Ovary (tissue), 9 donors: ENCODE data around the gene LGALS7B. TPM values are rescaled to one million over a fixed set of nuclear protein-coding genes. Genes with fewer than 3 reads are reported as not detected.
A peak's percentile ranks its signal among the peaks of the same experiment; 100 is the strongest.
"Not testable (repeated sequence)": the region's sequence is repeated elsewhere in the genome, so short reads cannot be mapped to it uniquely, and the experiment has no call there.

ENCODE experiments used
- DNase-seq, 5 donors: peaks; one replicate each; pipeline ENCODE4 v3.0.0-alpha.2; 2019 to 2020
- H3K27ac ChIP-seq, 2 donors: fragments of 200-600 bp; one replicate each; pipeline versions ENCODE4 v1.5.1 to v1.8.0; 2019 to 2022
- H3K27me3 ChIP-seq: fragments of 200-600 bp; one replicate; pipeline ENCODE4 v1.8.0; 2022
- H3K36me3 ChIP-seq: fragments of 200-600 bp; sonication (generic); one replicate; pipeline ENCODE4 v1.5.1; 2019
- H3K4me1 ChIP-seq: one replicate; pipeline ENCODE4 v1.8.1; 2013; ENCODE audit warnings: mild to moderate bottlenecking, moderate library complexity; ENCODE audit not compliant: insufficient read depth
- H3K4me3 ChIP-seq: fragments of 200-600 bp; sonication (generic); one replicate; pipeline ENCODE4 v1.5.1; 2017
- H3K9me3 ChIP-seq, 2 donors: fragments of 200-600 bp in 1 of 2; sonication (generic) in 1 of 2; one replicate each; pipeline versions ENCODE4 v1.5.1 to v1.8.1; 2013 to 2019; ENCODE audit warnings: mild to moderate bottlenecking in 1 of 2, moderate library complexity in 1 of 2
- CTCF ChIP-seq, 3 donors: fragments of 450-650 bp in 2 of 3; fragments of 200-600 bp in 1 of 3; IDR thresholded peaks; one replicate each; pipeline versions ENCODE4 v1.5.1 to v1.8.0; 2016 to 2022; ENCODE audit warnings: antibody characterized with exemption in 3 of 3, mild to moderate bottlenecking in 1 of 3
- EP300 ChIP-seq: sonication (generic); formaldehyde crosslinking; IDR thresholded peaks from one replicate; pipeline ENCODE4 v1.6.1; 2017; ENCODE audit warnings: antibody characterized with exemption
- POLR2A ChIP-seq: fragments of 450-650 bp; IDR thresholded peaks from one replicate; pipeline ENCODE4 v1.6.1; 2017; ENCODE audit warnings: antibody characterized with exemption, mild to moderate bottlenecking, moderate library complexity
- WGBS, 3 donors: extraction: QIAGEN DNeasy Blood & Tissue Kit in 1 of 3; methylation state at CpG; one replicate each; pipeline versions ENCODE4 v1.1.5 to v1.1.7; 2013 to 2017; 5-methylcytosine and 5-hydroxymethylcytosine counted together
- intact Hi-C, 4 donors: fragments of 100-400 bp; cut with DNase I; formaldehyde crosslinking; loops; one replicate each; pipeline versions ENCODE4 v1.11.0 to v1.15.1; 2022 to 2023
- polyA plus RNA-seq, 2 donors: library from polyadenylated mRNA; stranded (reverse); fragments of 200-250 nt in 1 of 2; fragments of 350-450 nt in 1 of 2; fragmentation: Illumina TruSeq in 1 of 2; extraction: RNeasy Lipid Tissue Mini Kit (QIAGEN cat#74804) in 1 of 2; gene quantifications; one replicate each; pipeline ENCODE4 v1.2.3, GENCODE V29; 2013 to 2014
- total RNA-seq, 7 donors: library from RNA; depleted of rRNA in 2 of 7; stranded (reverse); fragments of >200 nt in 2 of 7; fragmentation: NEBNext Ultra II Directional in 3 of 7; extraction: Animal tissue kit (Norgen Biotek cat#: 25700) in 3 of 7; gene quantifications; one replicate each; pipeline versions ENCODE4 v1.1.0 to v1.2.4, GENCODE V29; 2016 to 2023
- donor health status: DM: no; HTN: no; CAD: no; lungs with moderate emphysema.
- donor health status: DM: no; HTN: no; CAD: no.
- donor health status: Bipolar disorder and iron deficiency.
- donor health status: DM: yes; HTN: yes; CAD: no.
- donor health status: DM: no; HTN: no; CAD: no.
- donor health status: DM: yes; HTN: yes; CAD: no.

Gene LGALS7B
- total and polyA plus RNA-seq, 9 donors = not detected

GRCh38 chr19:38744298-38744681 lies 44.7 kb upstream of the LGALS7B start, which contains the start of gene CAPN12:
Gene CAPN12, minus strand, starts transcription at chr19:38744474. Its CDS starts 309 bp downstream, at chr19:38744165.
- TF ChIP-seq EP300 (no peak), CTCF (IDR thresholded peaks at IDR 0.05) (no peak), POLR2A (no peak)
- no peaks in the 10 kb centered on the region for H3K36me3 ChIP-seq
- peaks cover 2% of the 10 kb centered on the region for H3K4me1 ChIP-seq
- no peaks in the 10 kb centered on the region for H3K27me3 ChIP-seq
- no peak within 1 kb of the TSS for H3K27ac ChIP-seq
- H3K9me3 ChIP-seq = no peaks in the 10 kb centered on the region
- intact Hi-C loops = no loop called here
- H3K4me3 ChIP-seq = no peak within 1 kb of the TSS
- no peak for DNase-seq
- WGBS, 3 donors = 71 to 83% (median 78%) methylated on average over 10 of the region's 10 CpGs

GRCh38 chr19:38744874-38745273 lies 44.1 kb upstream of the LGALS7B start:
- Histone ChIP-seq H3K36me3 (no peaks in the 10 kb centered on the region), H3K4me3 (no peak overlapping the region), H3K4me1 (peaks cover 2% of the 10 kb centered on the region), H3K27me3 (no peaks in the 10 kb centered on the region), H3K9me3 (no peaks in the 10 kb centered on the region), H3K27ac (no peak overlapping the region)
- 83 to 88% (median 84%) methylated on average over 6 of the region's 6 CpGs for WGBS, 3 donors
- no peak for TF ChIP-seq CTCF (IDR thresholded peaks at IDR 0.05)
- TF ChIP-seq EP300 = no peak
- no peak for TF ChIP-seq POLR2A
- intact Hi-C loops = no loop called here
- peak in 1 of 5 donors; percentile 11 for DNase-seq

- H3K36me3 ChIP-seq = no peaks in the 10 kb centered on the region
- intact Hi-C loops = no loop called here
- peaks cover 2% of the 10 kb centered on the region for H3K4me1 ChIP-seq
- WGBS, 3 donors = 81 to 84% (median 82%) methylated on average over 7 of the region's 7 CpGs
- H3K27me3 ChIP-seq = no peaks in the 10 kb centered on the region
- no peak overlapping the region for H3K27ac ChIP-seq
- DNase-seq = peak in 1 of 5 donors; percentile 19
- no peak overlapping the region for H3K4me3 ChIP-seq
- H3K9me3 ChIP-seq = no peaks in the 10 kb centered on the region
- TF ChIP-seq CTCF (IDR thresholded peaks at IDR 0.05) = no peak
These were observed 43.7 kb upstream of the LGALS7B start for GRCh38 chr19:38745316-38745715.

- intact Hi-C loops, H3K9me3 ChIP-seq, H3K4me3 ChIP-seq, H3K27me3 ChIP-seq, H3K36me3 ChIP-seq, H3K27ac ChIP-seq, H3K4me1 ChIP-seq, DNase-seq: not testable (repeated sequence)
- WGBS, 3 donors = 69 to 78% (median 76%) methylated on average over 3 of the region's 3 CpGs
These were observed 35.2 kb upstream of the LGALS7B start for GRCh38 chr19:38753783-38754182.

- H3K4me1 ChIP-seq, DNase-seq, H3K9me3 ChIP-seq, H3K27me3 ChIP-seq, H3K36me3 ChIP-seq, H3K27ac ChIP-seq, H3K4me3 ChIP-seq, intact Hi-C loops: not testable (repeated sequence)
- WGBS, 3 donors = 68 to 85% (median 71%) methylated on average over 2 of the region's 2 CpGs
These were observed 34.8 kb upstream of the LGALS7B start for GRCh38 chr19:38754196-38754595.

- WGBS, 3 donors = 49 to 63% (median 57%) methylated on average over 10 of the region's 10 CpGs
- intact Hi-C loops = no loop called here
- no peaks in the 10 kb centered on the region for H3K36me3 ChIP-seq
- no peak for TF ChIP-seq POLR2A
- no peak for TF ChIP-seq CTCF (IDR thresholded peaks at IDR 0.05)
- no peak for TF ChIP-seq EP300
- no peaks in the 10 kb centered on the region for H3K27me3 ChIP-seq
- DNase-seq = no peak
- H3K4me3 ChIP-seq = no peak overlapping the region
- no peak overlapping the region for H3K27ac ChIP-seq
- no peaks in the 10 kb centered on the region for H3K4me1 ChIP-seq
- H3K9me3 ChIP-seq = no peaks in the 10 kb centered on the region
These were observed 29.4 kb upstream of the LGALS7B start for GRCh38 chr19:38759590-38760003.

GRCh38 chr19:38760805-38761517 lies 28.0 kb upstream of the LGALS7B start:
- H3K27me3 ChIP-seq, intact Hi-C loops, H3K27ac ChIP-seq, H3K4me3 ChIP-seq, H3K9me3 ChIP-seq, DNase-seq, H3K4me1 ChIP-seq, H3K36me3 ChIP-seq: not testable (repeated sequence)
- WGBS, 3 donors = 65 to 81% (median 76%) methylated on average over 6 of the region's 6 CpGs

GRCh38 chr19:38761884-38762389 lies 27.1 kb upstream of the LGALS7B start:
- not testable (repeated sequence) for DNase-seq

More at GRCh38 chr19:38761884-38762389, 27.1 kb upstream of the LGALS7B start:
- H3K27me3 ChIP-seq, H3K9me3 ChIP-seq, H3K4me1 ChIP-seq, H3K4me3 ChIP-seq, intact Hi-C loops, H3K27ac ChIP-seq, H3K36me3 ChIP-seq: not testable (repeated sequence)
- WGBS, 3 donors = 95 to 97% (median 95%) methylated on average over 9 of the region's 9 CpGs
